GM19193 (cell line): ENCODE results near the gene ZFAND2B.

Experiments used
- POLR2A ChIP-seq: IDR thresholded peaks from 4 replicates; pipeline ENCODE4 v1.6.1; 2011; ENCODE audit not compliant: insufficient read depth, insufficient read length; ENCODE audit errors: extremely low read depth

Gene ZFAND2B

DNA sequence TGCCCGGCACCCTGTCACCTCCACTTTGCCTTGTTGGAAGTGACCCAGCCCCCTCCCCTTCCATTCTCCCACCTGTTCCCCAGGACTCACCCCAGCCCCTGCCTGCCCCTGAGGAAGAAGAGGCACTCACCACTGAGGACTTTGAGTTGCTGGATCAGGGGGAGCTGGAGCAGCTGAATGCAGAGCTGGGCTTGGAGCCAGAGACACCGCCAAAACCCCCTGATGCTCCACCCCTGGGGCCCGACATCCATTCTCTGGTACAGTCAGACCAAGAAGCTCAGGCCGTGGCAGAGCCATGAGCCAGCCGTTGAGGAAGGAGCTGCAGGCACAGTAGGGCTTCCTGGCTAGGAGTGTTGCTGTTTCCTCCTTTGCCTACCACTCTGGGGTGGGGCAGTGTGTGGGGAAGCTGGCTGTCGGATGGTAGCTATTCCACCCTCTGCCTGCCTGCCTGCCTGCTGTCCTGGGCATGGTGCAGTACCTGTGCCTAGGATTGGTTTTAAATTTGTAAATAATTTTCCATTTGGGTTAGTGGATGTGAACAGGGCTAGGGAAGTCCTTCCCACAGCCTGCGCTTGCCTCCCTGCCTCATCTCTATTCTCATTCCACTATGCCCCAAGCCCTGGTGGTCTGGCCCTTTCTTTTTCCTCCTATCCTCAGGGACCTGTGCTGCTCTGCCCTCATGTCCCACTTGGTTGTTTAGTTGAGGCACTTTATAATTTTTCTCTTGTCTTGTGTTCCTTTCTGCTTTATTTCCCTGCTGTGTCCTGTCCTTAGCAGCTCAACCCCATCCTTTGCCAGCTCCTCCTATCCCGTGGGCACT lies 24.0 kb upstream of the ZFAND2B start:
- no peak for TF ChIP-seq POLR2A

DNA sequence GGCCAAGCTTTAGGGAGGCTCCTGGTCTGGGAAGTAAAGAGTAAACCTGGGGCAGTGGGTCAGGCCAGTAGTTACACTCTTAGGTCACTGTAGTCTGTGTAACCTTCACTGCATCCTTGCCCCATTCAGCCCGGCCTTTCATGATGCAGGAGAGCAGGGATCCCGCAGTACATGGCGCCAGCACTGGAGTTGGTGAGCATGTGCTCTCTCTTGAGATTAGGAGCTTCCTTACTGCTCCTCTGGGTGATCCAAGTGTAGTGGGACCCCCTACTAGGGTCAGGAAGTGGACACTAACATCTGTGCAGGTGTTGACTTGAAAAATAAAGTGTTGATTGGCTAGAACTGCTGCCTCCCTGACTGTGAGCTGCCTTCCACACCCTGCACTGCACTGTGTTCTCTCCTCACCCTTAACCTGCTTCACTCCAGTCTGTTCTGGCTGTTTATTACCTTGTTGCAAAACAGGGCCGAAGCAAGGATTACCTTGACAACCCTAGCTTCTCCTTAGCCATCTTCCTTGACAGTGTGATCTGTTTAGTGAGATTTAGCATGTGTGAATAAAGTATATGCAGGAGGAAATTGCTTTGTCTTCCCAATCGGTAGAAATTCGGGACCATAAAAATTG lies 23.3 kb upstream of the ZFAND2B start:
- no peak for TF ChIP-seq POLR2A

DNA sequence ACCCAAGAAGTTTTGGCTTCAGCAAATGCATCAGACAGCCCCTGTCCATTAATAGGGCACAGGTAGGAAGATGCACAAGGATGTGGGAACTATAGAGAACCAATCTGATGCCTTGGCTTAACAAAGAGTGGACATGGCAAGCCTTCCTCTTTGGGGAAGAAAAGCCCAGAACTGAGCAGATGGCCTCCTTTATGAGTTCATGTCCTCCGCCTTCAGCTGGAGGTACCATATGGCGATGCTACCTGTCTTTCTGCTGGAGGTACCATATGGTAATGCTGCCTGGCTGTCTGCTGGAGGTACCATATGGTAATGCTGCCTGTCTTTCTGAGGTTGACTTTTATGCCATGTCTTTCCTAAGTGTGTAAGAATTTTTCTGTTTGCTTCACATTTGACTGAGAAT lies 22.5 kb upstream of the ZFAND2B start:
- TF ChIP-seq POLR2A = no peak

DNA sequence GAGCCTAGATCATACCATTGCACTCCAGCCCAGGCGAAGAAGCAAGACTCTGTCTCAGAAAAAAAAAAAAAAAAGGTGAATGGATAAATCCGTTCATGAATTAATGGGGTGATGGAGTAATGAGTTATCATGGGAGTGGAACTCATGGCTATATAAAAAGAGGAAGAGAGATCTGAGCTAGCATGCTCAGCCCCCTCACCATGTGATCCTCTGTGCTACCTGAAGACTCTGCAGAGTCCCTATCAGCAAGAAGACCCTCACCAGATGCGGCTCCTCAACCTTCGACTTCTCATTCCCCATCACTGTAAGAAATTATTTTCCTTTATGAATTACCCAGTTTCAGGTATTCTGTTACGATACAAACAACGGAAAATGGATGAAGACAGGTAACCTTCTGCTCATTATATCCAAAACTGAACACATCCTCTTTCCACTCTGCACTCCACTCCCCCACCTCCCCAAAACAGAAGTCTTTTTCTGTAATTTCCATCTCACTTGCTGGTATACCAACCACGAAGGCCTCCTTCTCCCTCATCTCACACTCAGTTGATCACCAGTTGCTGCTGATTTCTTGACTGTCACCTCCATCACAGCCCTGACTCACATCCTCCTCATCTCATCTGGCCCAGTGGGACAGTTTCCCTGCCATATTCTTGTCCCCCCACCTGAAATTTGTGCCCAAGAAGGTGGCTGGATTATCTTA lies 19.7 kb upstream of the ZFAND2B start:
- TF ChIP-seq POLR2A = no peak

DNA sequence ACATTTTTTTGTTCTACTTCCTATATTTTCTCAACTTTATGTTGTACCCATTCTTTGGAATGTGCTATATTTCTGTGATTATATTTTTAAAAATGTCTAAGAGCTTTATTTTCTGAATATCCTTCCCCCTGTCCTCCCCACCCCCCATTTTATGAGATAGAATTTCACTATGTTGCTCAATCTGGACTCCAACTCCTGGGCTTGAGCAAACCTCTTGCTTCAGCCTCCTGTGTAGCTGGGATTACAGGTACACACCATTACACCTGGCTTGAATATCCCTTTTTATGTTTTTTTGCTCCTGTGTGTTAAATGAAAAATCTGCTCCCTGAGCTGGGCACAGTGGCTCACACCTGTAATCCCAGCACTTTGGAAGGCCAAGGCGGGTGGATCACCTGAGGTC lies 9.2 kb upstream of the ZFAND2B start:
- no peak for TF ChIP-seq POLR2A

DNA sequence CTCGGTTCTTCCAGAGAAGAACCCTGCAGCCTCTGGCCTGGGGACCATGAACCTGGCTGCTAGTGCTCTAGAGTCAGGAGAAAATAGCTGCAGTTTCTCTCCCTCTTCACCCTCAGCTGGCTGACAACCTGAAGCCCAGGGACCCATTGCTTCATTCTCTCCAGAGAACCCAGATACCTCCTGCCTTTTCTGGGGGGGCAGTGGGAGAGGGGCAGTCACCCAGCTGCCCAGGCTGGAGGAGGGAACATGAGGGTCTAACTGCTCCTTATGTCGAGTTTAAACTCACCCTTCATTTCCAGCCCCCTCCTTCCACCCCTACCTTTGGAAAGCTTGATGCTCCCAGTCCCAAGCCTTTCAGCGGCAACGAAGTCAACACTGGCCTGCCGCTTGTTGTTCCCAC lies 7.6 kb upstream of the ZFAND2B start:
- TF ChIP-seq POLR2A = no peak

DNA sequence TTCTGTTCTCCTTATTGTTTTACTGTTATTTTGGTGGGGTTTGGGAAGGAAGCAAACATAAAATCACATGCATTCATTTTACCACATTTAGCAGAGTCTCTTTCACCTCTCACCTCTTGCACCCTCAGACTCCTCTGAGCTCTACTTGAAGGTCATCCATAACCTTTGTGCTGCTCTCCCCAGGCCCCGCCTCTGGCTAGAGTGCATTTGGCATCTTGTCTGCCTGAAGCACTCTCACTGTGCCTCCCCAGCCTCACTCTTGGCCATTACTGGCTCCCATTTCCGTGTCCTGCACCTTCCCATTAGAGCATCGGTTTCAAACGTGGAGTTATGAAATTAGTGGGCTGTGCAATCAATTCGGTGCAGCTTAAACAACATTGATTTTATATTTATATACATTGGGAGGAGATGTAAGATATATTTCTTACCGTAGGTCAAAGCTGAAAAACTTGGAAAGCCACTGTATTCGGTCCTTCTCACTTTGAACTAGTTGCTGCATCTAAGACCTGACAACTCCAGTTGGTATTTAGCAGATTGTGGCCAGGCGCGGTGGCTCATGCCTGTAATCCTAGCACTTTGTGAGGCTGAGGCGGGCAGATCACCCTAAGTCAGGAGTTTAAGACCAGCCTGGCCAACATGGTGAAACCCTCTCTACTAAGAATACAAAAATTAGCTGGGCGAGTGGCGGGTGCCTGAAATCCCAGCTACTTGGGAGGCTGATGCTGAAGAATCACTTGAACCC lies 6.9 kb upstream of the ZFAND2B start:
- TF ChIP-seq POLR2A = no peak

DNA sequence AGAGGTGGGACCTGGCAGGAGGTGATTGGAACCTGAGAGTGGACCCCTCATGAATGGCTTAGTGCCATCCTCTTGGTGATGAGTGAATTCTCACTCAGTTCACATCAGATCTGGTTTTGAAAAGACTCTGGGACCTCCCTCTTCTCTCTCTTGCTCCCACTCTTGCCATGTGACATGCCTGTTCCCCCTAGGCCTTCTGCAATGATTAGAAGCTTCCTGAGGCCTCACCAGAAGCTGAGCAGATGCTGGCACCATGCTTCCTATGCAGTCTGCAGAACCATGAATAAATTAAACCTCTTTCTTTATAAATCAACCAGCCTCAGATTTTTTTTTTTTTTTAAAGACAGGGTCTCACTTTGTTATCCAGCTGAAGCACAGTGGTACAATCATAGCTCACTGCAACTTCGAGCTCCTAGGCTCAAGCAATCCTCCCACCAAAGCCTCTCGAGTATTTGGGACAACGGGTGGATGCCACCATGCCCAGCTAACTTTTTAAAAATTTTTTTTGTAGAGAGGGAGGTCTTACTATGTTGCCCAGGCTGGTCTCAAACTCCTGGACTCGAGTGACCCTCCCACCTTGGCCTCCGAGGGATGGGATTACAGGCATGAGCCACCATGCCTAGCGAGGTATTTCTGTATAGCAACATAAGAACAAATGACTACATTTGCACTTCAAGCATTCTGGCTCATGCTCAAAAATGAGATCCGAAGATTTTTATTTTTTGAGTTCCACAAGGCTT lies 2.0 kb upstream of the ZFAND2B start:
- TF ChIP-seq POLR2A = no peak

DNA sequence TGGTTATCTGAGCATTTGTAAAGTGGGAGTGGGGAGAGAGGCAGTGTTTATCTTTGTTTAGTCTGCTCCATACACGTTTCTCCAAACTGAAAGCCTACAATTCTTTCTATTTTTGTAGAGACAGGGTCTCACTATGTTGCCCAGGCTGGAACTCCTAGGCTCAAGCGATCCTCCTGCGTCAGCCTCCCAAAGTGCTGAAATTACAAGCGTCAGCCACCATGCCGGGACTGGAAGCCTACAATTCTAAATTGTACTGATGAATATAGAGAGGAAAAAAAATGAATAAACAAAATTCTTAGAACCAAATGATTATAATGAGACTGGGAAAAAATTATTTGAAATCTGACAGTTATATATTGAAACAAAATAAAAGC lies 1.4 kb upstream of the ZFAND2B start:
- TF ChIP-seq POLR2A = no peak

DNA sequence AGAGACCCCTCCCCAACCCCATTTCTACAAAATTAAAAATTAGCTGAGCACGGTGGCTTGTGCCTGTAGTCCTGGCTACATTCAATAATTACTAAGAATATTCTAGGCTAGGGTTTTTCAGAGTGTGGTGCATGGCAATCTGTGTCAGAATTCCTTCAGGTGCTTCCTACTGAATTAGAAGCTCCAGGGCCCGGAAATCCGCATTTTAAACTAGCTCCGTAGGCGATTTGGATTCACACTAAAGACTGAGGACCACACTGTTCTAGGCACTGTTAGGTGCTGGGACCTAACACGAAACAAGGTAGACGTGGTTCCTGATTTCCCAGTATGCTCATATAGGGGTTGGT lies 628 bp upstream of the ZFAND2B start:
- no peak for TF ChIP-seq POLR2A

DNA sequence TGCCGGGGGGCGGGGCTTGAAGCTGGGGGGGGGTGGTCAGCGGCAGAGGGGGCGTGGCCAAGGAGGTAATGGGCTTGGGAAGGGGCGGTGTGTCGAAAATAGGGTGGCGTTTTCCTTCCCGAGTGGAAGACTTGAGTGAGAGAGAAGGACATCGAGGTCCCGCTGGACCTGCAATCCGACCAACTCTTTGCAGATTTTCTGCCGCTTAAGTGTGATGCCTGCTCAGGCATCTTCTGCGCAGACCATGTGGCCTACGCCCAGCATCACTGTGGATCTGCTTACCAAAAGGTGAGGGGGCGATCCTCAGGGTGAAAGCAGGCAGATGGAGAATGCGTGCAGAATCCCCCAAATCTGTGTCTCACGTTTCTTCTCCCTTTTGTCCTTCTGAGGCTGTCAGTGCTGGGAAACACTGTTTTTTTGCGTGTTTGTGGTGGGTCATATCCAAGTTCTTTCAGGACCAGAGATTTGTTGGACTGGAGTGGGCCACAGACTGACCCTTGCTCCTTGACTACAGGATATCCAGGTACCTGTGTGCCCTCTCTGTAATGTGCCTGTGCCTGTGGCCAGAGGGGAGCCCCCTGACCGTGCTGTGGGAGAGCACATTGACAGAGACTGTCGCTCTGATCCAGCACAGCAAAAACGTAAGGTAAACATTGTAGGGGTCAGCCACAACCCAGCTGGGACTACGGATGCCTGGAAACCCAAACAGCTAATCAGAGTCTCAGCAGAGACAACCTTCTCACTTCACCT lies 727 bp downstream of the ZFAND2B start:
- no peak for TF ChIP-seq POLR2A

DNA sequence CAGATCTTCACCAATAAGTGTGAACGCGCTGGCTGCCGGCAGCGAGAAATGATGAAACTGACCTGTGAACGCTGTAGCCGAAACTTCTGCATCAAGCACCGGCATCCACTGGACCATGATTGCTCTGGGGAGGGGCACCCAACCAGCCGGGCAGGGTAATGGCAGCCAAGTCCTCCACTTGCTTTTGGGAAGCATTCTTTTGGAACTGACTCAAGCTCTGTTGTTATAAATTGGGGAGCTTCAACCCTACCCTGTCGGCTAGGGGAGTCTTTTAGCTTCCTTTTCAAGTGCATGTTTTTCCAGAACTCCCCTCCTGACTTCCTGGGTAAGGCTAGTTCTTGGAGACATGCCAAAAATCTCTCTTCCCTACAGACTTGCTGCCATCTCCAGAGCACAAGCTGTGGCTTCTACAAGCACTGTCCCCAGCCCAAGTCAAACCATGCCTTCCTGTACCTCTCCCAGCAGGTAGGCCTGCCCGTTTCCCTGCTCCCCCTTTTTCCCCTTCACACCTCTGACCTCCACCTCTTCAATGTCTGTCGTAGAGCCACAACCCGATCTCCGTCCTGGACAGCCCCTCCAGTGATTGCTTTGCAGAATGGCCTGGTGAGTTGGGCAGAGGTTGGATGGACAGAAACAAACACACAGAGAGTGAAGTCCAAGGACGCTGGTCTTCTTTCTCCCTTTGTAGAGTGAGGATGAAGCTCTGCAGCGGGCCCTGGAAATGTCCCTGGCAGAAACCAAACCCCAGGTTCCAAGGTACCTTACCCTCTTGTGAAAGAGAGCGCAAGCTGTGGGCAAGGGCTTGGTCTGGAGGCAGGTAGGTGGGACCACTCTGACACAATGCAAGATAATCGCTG lies 1.5 kb downstream of the ZFAND2B start:
- TF ChIP-seq POLR2A = no peak
